Fibroblast of skin of back (primary cell): Measurements from ENCODE around the gene AGK.
"Not testable (repeated sequence)": the region's sequence is repeated elsewhere in the genome, so short reads cannot be mapped to it uniquely, and the experiment has no call there.

ENCODE experiments used
- DNase-seq: peaks from one replicate; pipeline ENCODE4 v3.0.0-alpha.2; 2013

The AGK gene

GRCh38 chr7:141557360-141557759, 6.2 kb downstream of the AGK start:
- DNase-seq: no peak

GRCh38 chr7:141557831-141558531, 6.8 kb downstream of the AGK start:
- peak; percentile 47 for DNase-seq

DNA sequence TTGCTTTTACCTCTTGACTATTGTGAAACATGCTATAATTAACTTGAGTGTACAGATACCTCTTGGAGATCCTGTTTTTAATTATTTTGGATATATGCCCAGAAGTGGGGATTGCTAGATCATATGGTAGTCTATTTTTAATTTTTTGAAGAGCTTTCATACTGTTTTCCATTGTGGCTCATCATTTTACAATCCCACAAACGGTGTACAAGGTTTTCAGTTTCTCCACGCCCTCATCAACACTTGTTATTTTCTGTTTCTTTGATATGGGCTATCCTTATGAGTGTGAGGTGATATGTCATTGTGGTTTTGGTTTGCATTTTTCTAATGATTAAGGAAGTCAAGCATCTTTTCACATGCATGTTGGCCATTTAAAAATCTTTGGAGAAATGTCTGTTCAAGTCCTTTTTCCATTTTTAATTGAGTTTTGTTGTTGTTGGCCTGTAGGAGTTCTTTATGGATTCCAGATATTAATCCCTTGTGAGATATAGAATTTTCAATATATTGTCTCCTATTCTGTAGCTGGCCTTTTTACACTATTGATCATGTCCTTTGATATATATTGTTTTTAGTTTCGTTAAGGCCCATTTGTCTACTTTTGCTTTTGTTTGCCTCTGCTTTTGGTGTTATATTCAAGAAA, 7.5 kb downstream of the AGK start:
- peak; percentile 46 for DNase-seq

GRCh38 chr7:141559961-141560360, 8.8 kb downstream of the AGK start:
- no peak for DNase-seq

- DNase-seq: no peak
Observed at GRCh38 chr7:141562036-141562435, 10.8 kb downstream of the AGK start.

DNA sequence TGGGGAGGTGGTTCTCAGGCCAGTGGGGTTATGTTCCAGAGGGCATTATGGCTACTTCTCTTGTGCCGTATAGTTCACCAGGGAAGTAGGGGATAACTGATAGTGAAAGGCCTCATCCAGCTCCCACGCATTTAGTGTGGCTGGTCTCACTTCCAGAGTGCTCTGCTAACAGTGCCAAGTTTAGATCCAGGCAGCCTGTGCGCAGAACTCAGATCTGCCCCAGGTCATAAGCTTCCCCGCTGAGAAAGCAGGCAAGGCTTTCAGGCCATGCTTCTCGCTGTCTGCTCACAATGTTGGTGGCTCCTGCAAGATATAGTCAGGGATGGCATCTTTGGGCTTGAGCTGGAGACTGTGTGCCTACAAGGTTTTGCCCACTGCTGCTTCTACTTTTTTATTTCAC, 11.3 kb downstream of the AGK start:
- DNase-seq: no peak

GRCh38 chr7:141562972-141563371, 11.8 kb downstream of the AGK start:
- DNase-seq: no peak

- no peak for DNase-seq
Observed at GRCh38 chr7:141563956-141564623, 12.9 kb downstream of the AGK start.

- no peak for DNase-seq
Observed at GRCh38 chr7:141567432-141567831, 16.2 kb downstream of the AGK start.

GRCh38 chr7:141568227-141568626, 17.0 kb downstream of the AGK start:
- DNase-seq: no peak

- DNase-seq: no peak
Observed at GRCh38 chr7:141571059-141571458, 19.8 kb downstream of the AGK start.

- no peak for DNase-seq
Observed at GRCh38 chr7:141572175-141572574, 21.0 kb downstream of the AGK start.

- DNase-seq: no peak
Observed at GRCh38 chr7:141573511-141573910, 22.3 kb downstream of the AGK start.

DNA sequence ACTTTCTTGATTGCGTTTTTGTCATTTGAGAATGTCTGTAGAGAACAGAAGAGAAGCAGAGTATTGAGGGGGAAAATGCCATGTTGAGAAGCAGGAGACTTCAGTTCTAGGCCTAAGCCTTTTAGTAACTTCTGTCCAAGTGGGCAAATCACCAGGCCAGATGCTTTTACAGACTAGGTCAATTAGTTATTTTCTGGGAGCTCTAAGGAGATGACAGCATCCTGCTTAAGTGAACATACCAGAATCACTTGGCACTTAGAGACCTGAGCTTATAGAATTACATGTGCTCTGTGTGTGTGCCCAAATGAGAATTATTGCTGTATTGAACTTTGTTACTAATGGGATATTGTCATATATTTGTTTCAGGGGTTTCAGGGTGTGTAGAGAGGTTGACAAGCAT, 24.0 kb downstream of the AGK start:
- no peak for DNase-seq

DNA sequence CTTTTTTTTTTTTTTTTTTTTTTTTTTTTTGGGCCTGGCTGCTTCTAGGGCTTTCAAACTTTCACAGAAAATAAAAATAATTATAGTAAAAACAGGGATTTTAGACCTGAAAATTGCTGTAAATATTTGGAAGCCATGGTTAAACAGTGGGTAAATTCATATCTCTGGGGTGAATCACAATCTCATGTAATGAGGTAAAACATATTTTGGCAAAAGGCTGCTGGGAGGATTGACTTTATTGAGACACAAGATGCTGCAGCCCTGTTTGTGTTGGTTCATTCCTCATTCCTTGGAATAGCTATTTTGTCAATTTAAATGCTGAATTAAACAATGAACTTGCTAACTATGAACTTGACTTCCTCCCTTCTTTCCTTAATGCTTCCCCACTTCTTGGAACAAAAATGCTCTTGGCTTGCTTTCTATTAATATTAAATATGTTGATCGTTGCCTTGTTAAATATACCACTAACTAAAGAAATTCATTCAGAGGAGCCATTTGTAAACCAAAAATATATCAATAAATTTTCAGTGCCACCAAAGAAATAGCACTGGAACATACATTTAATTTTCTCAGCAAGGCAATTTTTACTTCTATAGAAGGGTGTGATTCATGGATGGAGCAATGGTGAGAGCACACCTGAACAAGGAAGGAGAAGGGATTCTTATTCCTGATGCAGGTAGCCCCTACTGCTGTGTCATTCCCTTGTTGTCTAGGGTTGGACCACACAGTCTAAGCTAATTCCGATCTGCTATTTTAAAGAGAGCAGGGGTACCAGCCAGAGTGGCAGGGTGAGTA, 24.6 kb downstream of the AGK start:
- DNase-seq: no peak

- no peak for DNase-seq
Observed at GRCh38 chr7:141577043-141577839, 26.0 kb downstream of the AGK start.

GRCh38 chr7:141579953-141580352, 28.7 kb downstream of the AGK start:
- DNase-seq: not testable (repeated sequence)

GRCh38 chr7:141582063-141582462, 30.9 kb downstream of the AGK start:
- DNase-seq: not testable (repeated sequence)

DNA sequence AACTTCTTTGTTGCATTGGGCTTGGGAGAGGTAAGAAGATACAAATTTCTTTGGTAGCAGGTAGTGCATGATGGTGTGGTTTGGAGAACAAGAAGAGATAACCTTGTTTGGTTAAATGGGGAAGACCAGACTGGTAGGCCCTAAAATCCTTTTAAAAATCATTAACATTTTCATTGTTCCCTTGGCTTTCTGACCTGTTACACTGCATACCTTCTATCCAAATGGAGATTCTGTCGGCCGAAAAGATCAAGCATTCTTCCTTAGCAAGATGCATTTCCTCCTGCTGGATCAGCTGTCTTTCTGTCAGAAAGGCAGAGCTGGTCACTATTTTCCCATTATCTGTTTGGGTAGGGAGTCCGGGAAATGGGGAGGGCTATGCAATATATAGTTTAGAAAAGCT, 33.7 kb downstream of the AGK start:
- DNase-seq: no peak

- peak; percentile 93 for DNase-seq
Observed at GRCh38 chr7:141585592-141586510, 34.6 kb downstream of the AGK start.

- no peak for DNase-seq
Observed at GRCh38 chr7:141586878-141587277, 35.7 kb downstream of the AGK start.
